SIG-M5 treated with dmso at 0.1 percent for 504 hours (cell line): ENCODE measurements around the gene OPRL1.
A peak's percentile ranks its signal among the peaks of the same experiment; 100 is the strongest.

Experiments used
- DNase-seq: peaks from one replicate; lab custom pipeline; 2025; ENCODE audit not compliant: unreplicated experiment; lab: John Stamatoyannopoulos, UW

Gene OPRL1

GRCh38 chr20:64042054-64042781 lies 37.7 kb upstream of the OPRL1 start:
- no peak for DNase-seq

GRCh38 chr20:64043768-64044167 lies 36.1 kb upstream of the OPRL1 start:
- no peak for DNase-seq

GRCh38 chr20:64044484-64045247 lies 35.2 kb upstream of the OPRL1 start:
- DNase-seq, result no peak

- DNase-seq, result no peak
Observed at GRCh38 chr20:64045346-64046011, 34.4 kb upstream of the OPRL1 start.

- DNase-seq, result no peak
Observed at GRCh38 chr20:64047046-64047389, 32.9 kb upstream of the OPRL1 start.

GRCh38 chr20:64047968-64048401 lies 31.9 kb upstream of the OPRL1 start:
- no peak for DNase-seq

GRCh38 chr20:64048402-64049044 lies 31.4 kb upstream of the OPRL1 start:
- no peak for DNase-seq

GRCh38 chr20:64049060-64049877 lies 30.6 kb upstream of the OPRL1 start, which contains the start of gene SOX18:
Gene SOX18 (minus strand): TSS chr20:64049639. CDS start chr20:64049516, 123 bp downstream.
- DNase-seq, result no peak

- DNase-seq, result no peak
Observed at GRCh38 chr20:64049878-64050260, 30.0 kb upstream of the OPRL1 start.

- no peak for DNase-seq
Observed at GRCh38 chr20:64050261-64051032, 29.4 kb upstream of the OPRL1 start.

- no peak for DNase-seq
Observed at GRCh38 chr20:64051033-64051452, 28.8 kb upstream of the OPRL1 start.

- DNase-seq, result no peak
Observed at GRCh38 chr20:64051561-64052325, 28.1 kb upstream of the OPRL1 start.

- DNase-seq, result no peak
Observed at GRCh38 chr20:64052326-64052722, 27.6 kb upstream of the OPRL1 start.

- DNase-seq, result no peak
Observed at GRCh38 chr20:64052987-64053840, 26.7 kb upstream of the OPRL1 start.

- DNase-seq, result peak; percentile 36
Observed at GRCh38 chr20:64053841-64054661, 25.8 kb upstream of the OPRL1 start.

GRCh38 chr20:64055396-64055892 lies 24.4 kb upstream of the OPRL1 start:
- DNase-seq, result no peak
